ENCODE measurements around the gene ADAMTSL1.

Gene ADAMTSL1

DNA sequence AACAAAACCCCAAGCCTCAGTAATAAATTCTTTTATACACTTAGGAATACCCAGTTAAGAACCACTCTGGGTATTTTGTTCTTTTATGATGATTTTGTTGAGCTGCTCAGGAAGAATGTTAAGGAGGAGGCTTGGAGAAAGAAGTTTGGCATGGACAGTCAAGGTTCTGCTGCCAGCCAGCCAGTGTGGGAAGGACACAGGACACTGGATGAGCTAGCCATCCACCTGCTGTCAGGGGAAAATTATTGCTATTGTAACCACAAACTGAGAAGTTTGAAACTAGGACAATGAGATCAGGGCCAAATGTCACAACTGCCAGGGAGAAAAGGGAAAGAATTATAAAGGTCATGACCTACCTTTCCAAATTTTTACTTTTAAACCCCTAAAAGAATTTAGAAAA is 25.9 kb upstream of the ADAMTSL1 start:
- in situ Hi-C loops (cut with MboI; ENCODE audit: low sequenced_read_pairs, unreplicated experiment) = no loop called here
- TF ChIP-seq, protein P1, sequence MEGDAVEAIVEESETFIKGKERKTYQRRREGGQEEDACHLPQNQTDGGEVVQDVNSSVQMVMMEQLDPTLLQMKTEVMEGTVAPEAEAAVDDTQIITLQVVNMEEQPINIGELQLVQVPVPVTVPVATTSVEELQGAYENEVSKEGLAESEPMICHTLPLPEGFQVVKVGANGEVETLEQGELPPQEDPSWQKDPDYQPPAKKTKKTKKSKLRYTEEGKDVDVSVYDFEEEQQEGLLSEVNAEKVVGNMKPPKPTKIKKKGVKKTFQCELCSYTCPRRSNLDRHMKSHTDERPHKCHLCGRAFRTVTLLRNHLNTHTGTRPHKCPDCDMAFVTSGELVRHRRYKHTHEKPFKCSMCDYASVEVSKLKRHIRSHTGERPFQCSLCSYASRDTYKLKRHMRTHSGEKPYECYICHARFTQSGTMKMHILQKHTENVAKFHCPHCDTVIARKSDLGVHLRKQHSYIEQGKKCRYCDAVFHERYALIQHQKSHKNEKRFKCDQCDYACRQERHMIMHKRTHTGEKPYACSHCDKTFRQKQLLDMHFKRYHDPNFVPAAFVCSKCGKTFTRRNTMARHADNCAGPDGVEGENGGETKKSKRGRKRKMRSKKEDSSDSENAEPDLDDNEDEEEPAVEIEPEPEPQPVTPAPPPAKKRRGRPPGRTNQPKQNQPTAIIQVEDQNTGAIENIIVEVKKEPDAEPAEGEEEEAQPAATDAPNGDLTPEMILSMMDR (IDR thresholded peaks at IDR 0.05; ENCODE audit: borderline replicate concordance, control extremely low read depth, extremely low read depth, insufficient read depth, missing control alignments) = no peak
- DNase-seq (ENCODE audit: low spot score) = no peak

DNA sequence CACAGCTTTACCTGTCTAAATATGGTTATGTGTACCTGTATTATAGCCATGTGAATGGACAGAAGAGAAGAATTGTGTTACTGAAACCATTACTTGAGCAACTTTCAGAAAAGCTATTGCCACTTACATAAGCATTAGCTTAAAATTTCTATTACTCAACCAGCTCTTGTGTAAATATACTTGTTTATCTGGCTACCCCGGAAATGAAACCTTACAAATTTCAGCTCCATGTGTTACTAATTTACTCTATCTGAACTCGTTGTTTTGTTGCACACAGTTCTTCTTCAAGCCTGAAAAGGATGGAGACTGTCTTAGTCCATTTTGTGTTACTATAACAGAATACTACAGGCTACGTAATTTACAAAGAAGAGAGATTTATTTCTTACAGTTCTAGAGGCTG is 22.5 kb upstream of the ADAMTSL1 start:
- DNase-seq (ENCODE audit: low spot score) = no peak
- in situ Hi-C loops (cut with MboI; ENCODE audit: low sequenced_read_pairs, unreplicated experiment) = no loop called here

DNA sequence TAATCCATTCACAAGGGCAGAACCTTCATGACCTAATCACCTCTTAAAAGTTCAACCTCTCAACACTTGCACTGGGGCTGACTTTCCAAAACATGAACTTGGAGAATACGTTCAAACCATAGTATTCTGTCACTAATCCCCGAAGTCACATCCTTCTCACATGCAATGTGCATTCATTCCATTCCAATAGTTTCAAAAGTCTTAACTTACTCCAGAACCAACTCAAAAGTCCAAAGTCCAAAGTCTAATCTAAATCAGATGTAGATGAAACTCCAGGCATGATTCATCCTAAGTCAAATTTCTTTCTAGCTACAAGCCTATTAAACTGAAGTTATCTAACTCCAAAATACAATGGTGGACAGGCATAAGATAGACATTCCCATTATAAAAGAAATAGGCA is 21.7 kb upstream of the ADAMTSL1 start:
- in situ Hi-C loops (cut with MboI; ENCODE audit: low sequenced_read_pairs, unreplicated experiment) = no loop called here
- no peak for DNase-seq (ENCODE audit: low spot score)
- TF ChIP-seq, protein P1 (IDR thresholded peaks at IDR 0.05; ENCODE audit: borderline replicate concordance, control extremely low read depth, extremely low read depth, insufficient read depth, missing control alignments) = no peak

More for the DNA sequence above, 22.5 kb upstream of the ADAMTSL1 start:
- TF ChIP-seq, protein P1 (IDR thresholded peaks at IDR 0.05; ENCODE audit: borderline replicate concordance, control extremely low read depth, extremely low read depth, insufficient read depth, missing control alignments) = no peak

DNA sequence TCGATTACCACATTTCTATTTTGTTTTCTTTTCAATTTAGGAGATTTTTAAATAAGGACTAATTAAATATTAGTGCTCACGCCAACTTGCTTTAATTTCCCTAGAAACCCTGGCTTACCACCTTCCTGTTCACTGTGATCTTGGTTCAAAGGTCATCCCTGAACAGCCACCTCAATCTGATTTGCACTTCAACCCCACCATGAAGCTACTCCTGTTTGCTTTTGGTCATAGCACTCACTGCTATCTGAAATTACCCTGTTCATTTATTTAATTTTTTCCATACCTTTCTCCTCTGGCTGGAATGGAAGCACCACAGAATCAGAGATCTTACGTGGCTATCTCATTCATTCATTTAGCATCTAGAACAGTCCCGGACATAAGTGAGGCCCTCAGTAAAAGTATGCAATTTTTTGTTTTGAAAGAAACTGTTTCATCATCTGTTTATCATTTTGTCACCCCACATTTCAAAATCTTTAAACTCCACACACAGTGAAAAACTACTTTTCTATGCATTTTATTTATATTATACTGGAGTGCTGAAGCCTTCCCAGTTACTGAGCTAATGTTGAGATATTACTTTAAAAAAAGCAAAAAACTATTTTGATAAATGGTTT is 17.2 kb upstream of the ADAMTSL1 start:
- TF ChIP-seq, protein P1 (IDR thresholded peaks at IDR 0.05; ENCODE audit: borderline replicate concordance, control extremely low read depth, extremely low read depth, insufficient read depth, missing control alignments) = no peak
- in situ Hi-C loops (cut with MboI; ENCODE audit: low sequenced_read_pairs, unreplicated experiment) = no loop called here
- DNase-seq (ENCODE audit: low spot score) = no peak

DNA sequence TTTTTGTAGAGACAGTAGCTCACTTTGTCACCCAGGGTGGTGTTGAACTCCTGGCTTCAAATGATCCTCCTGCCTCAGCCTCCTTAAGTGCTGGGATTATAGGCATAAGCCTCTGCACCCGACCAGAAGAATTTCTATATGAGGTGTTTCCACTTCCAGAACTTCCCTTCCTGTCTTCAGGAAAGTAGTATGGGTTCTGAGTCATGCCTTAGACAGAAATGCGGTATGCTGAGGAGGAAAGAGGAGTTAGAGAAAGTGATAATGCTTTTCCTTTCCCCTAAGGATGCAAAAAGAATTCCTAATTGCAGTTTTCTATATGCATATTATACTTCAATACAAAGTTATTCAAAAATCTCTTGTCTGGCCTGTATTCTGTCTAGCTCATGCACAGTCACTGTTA is 16.4 kb upstream of the ADAMTSL1 start:
- TF ChIP-seq, protein P1 (IDR thresholded peaks at IDR 0.05; ENCODE audit: borderline replicate concordance, control extremely low read depth, extremely low read depth, insufficient read depth, missing control alignments) = no peak

DNA sequence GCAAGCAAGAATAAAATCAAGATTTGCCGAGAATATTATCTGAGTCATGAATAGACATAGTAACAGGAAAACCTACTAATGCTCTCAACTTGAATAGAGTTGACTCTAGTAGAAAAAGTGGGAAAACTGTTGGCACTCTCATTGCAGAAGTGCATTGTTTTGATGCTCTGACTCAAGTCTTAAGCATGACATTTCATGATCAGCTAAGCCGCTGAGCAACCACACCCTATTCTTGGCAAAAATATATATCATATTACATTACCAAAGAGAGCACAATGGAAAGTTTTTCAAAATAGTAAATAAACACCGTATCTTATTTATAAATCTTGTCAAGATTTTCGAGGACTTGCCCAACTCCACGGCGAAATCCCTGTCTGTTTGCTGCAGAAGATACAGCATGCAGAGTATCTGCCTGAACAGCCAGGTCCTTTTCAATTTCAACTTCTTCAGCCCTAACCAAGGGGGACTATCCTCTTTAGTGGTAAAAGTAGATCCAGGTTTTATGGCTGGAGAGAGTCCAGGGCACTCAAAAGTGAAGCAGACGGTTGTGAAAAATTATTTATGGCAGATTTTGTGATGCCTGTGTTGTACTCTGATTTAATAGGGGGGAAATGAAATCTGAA is 13.9 kb upstream of the ADAMTSL1 start:
- DNase-seq (ENCODE audit: low spot score) = no peak
- in situ Hi-C loops (cut with MboI; ENCODE audit: low sequenced_read_pairs, unreplicated experiment) = no loop called here
- TF ChIP-seq, protein P1 (IDR thresholded peaks at IDR 0.05; ENCODE audit: borderline replicate concordance, control extremely low read depth, extremely low read depth, insufficient read depth, missing control alignments) = no peak

More for the DNA sequence above, 16.4 kb upstream of the ADAMTSL1 start:
- no peak for DNase-seq (ENCODE audit: low spot score)
- in situ Hi-C loops (cut with MboI; ENCODE audit: low sequenced_read_pairs, unreplicated experiment) = no loop called here
